Stimulated activated CD4-positive, alpha-beta T cell treated with anti-CD3 and anti-CD28 coated beads, Interleukin-1b, Interleukin-23, amount 100 ng/mL, for 1 hour (primary cell): Measurements from ENCODE around the gene SCUBE3.

Source experiments
- DNase-seq, 2 donors: peaks; one replicate each; pipeline ENCODE4 v3.0.0-alpha.2; 2020; ENCODE audit warnings: low read depth in 2 of 2

Gene SCUBE3

DNA sequence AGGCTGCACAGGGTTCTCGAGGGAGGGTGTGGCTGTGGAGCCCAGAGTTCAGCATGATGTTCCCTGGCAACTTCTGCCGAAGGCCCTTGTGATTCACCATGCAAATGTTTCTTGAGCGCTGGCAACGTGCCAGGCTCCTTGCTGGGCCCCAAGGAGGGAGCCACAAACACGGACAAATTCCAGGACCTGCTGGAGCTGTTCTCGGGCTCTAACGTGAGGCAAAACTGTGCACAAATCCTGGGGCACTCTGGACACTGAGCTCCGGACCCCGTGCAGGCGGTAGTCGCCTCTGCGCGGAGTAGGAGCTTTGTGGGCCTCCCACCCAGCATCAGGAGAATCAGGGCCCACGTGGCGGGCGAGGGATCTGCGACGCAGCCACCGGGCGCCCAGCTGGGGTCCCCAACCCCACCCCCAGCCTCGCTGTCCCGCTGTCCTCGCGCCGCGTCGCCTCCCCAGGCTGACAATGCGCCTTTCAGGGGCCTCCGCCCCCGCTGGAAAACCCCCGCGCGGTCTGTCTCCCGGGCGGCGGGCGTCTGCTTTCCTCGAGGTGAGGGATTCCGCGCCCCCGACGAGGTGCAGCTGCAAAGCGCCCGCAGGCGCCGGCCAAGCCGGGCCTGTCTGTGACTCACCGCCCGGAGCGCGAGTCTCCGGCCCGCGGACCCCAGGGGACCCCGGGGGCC is 31.7 kb upstream of the SCUBE3 start:
- no peak for DNase-seq

- DNase-seq: no peak
These were observed 30.5 kb upstream of the SCUBE3 start for GRCh38 chr6:35183281-35183680.

GRCh38 chr6:35183935-35184334 is 29.8 kb upstream of the SCUBE3 start:
- DNase-seq: no peak

DNA sequence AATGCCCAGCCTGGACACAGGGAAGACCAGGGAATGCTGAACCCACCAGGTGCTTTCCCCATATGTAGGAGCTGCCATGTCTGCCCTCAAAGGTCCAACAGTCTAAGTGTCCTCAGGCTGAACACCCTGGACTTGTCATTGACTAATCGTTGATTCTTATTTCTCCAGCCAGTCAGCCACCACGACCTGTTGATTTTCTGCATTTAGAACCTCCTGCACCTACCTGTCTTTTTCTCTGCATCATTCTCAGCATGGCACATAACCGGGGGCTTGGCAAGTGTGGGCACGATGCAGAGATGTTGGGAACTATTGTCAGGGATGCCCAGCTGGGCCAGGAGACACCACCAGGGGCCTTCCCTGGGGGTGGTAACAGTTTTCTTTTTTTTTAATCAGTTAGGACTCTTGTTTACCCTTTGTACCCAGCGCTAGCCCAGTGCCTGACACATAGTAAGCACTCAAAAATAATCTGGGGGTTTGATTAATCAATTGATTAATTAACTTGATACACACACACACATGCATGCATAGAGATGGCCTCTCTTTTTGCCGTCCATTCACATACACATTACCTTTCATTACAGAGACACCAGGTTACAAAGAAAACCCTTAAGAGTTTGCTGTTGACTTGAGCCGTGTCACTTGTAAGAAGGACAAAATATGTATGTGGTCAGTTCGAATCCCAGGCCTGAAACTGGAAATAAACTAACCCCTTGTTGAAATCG is 29.0 kb upstream of the SCUBE3 start:
- DNase-seq: no peak

- no peak for DNase-seq
These were observed 28.5 kb upstream of the SCUBE3 start for GRCh38 chr6:35185302-35185681.

GRCh38 chr6:35185971-35186370 is 27.8 kb upstream of the SCUBE3 start:
- no peak for DNase-seq

DNA sequence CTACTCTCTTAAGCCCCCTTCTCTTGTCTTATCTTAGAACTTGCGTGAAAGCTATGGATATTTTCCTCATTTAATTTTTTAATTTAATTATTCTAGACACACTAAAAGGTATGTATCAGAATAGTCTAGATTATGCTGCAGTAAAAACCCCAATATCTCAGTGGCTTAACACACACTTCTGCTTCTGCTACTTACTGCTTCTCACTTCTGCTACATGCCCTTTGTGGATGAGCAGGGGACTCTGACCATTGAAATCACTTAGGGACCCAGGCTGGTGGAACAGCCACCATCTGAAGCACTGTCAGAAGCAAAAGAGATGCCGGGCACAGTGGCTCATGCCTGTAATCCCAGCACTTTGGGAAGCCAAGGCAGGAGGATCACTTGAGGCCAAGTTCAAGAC is 27.2 kb upstream of the SCUBE3 start:
- no peak for DNase-seq

GRCh38 chr6:35188886-35189285 is 24.9 kb upstream of the SCUBE3 start:
- no peak for DNase-seq

DNA sequence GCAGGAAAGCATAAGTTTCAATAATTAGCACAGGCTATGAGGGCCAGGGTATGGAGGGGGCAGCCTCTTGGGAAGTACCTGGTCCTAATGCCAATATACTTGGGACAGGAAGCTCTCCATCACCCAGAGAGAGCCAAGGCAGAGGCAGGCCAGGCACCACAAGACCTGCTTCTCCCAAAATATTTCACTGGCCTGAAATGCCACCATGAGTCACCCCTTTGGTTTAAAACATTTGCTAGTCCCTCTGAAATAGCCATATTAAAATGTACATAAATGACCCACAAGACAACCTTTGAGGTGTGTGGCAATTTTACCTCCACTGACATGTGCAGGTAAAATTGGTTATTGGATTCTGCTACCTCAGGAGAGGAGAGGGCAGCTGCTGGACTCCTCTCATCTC is 23.4 kb upstream of the SCUBE3 start:
- no peak for DNase-seq

DNA sequence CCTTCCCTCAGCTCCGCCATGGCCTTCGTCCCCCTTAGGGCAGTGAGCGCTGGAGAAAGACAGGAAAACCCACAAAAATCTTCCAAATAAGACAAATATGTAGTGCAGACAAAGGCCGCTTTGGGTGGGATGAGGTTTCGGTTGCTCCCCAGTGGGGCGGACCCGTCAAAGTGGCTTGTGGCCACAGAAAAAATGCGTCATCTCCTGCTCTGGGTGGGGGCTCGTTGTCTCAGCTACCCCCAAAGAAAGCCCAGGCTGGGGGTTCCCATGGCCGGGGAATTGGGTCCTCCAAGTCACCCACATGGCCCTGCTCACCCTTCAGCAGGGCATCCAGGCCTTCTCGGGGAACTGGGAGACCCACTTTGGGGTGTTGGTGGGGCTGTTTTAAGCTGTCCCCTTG is 21.9 kb upstream of the SCUBE3 start:
- DNase-seq: no peak

- DNase-seq: no peak
These were observed 21.4 kb upstream of the SCUBE3 start for GRCh38 chr6:35192301-35192860.

- no peak for DNase-seq
These were observed 19.4 kb upstream of the SCUBE3 start for GRCh38 chr6:35194390-35194789.

GRCh38 chr6:35195120-35195780 is 18.5 kb upstream of the SCUBE3 start:
- DNase-seq: no peak

DNA sequence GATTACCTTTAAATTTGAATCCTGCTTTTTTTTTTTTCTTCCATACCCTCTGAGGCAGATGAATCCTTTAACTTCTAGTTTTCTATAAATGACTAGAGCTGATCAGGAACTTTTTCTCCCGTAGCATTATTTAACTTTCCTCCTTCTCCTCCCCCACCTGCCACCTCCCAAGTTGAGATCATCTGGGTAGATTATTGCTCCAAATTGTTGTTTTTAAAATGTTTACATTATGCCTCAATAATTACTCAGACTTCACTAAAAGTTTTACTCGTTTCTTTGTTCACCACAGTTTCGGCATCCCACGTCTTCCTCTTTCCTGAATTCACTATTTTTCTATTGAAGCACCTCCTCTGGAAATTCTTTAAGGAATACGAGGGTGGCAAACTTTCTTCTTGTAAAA is 16.6 kb upstream of the SCUBE3 start:
- no peak for DNase-seq

GRCh38 chr6:35199866-35200265 is 13.9 kb upstream of the SCUBE3 start:
- DNase-seq: no peak

DNA sequence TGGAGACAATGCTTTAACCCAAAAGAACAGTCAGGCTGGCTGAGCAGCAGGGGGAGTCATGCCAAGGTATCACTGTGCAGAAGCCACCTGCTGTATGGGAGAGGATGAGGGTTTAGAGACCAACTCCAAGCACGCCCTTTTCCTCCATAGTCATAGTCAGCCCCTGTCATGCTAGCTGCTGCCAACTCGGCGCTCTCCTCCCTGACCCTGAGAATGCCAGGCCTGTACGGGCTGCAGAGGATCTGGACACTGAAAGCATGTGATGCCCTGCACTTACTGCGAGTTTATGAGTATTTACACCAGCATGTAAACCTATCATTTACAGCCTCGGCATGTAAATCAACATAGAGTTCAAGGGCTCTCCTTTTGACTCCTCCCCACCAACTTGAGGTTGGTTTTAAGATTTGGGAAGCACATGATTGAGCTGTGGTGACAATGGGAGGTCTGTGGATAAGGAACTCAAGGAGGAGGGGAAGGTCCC is 11.7 kb upstream of the SCUBE3 start:
- DNase-seq: no peak

DNA sequence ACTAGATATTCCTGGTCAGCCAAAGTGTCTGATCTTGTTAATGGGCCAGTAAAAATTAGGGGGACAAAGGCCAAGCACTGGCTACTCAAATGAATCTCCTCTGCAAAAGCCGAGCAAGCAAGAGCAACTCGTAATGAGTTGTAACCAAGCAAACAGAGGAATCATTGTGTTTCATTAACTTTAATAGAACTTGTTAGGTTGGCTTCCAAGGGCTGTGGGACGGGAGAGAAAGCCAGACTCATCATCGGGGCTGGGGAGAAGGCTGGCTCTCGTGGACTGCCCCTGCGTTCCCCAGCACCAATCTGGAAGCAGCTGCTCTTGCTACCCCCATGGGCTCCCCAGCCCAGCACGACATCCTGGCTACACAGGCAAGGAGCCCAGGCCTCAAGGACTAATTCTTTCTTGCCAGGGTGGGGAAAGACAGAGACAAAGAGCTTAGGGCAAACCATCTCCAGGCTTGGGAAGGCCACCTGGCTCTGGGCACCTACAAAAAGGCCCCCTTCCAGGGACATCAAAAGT is 10.5 kb upstream of the SCUBE3 start:
- no peak for DNase-seq

DNA sequence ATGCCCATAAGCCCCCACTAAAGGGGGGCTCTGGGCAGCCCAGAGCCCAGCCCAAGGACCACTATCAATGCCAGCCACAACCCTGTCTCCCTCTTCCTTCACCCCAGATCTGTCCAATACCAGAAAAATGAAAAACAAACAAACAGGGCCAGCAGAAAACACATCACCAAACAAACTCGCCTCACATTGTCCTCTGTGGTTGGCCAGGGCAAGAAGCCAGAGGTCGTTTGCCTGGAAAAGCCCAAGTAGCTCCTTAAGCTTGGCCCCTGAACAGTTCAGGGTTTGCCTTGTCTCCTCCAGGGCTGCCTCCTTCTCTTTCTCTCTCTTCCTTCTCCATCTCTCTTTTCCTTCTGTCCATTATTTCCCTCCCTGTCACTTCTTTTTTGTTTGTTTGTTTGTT is 10.1 kb upstream of the SCUBE3 start:
- no peak for DNase-seq

GRCh38 chr6:35206346-35206745 is 7.4 kb upstream of the SCUBE3 start:
- DNase-seq: no peak

DNA sequence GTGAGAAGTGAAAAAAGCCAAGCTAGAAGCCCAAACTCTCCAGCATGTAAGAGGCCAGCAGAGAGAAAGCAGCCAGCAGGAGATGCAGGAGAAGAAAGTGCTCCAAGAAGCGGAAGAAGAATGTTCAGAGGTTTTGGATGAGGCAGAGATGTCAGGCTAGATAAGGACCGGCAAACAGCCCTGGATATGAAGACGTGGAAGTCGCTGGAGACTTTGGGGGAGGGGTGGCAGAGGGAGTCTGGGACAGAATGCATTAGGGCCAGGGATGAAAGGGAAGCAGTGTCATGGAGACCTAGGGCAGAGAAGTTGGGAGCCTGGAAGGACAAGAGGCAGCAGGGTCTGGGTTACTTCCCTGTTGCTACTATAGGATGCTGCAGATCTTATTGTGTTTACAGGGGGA is 5.3 kb upstream of the SCUBE3 start:
- no peak for DNase-seq

GRCh38 chr6:35209081-35209480 is 4.7 kb upstream of the SCUBE3 start:
- DNase-seq: no peak

DNA sequence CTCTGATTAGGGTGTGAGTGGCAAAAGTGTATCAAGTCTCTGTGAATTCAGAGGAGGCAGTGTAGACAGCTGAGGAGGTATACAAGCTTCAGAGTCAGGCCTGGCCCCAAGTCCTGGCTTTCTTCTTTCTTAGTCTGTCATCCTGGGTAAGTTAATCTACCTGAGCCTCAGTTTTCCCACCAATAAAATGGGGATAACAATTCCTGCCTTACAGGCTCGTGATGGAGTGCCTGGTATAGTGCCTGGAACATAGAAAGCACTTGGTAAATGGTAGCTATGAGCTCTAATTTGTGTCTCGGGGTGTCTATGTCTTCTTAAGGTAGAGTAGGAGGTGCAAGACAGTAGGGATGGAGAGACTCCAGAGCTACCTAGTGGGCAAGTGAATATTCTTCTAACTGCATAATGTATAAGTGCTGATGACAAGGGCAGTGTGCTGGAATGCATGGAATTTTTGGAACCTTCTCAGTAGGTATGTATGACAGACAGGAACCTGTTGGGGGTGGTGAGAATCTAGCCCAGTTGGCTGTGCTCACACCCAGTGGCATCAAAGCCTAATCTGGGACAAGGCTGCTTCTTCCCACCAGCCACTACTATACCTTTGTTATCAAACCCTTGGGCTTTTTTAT is 4.0 kb upstream of the SCUBE3 start:
- DNase-seq: no peak
